ENCODE measurements around the gene MB.
A peak's percentile ranks its signal among the peaks of the same experiment; 100 is the strongest.

MB gene

GRCh38 chr22:35593891-35594470 lies 23.1 kb downstream of the MB start:
- DNase-seq (ENCODE audit: low read depth), result no peak

DNA sequence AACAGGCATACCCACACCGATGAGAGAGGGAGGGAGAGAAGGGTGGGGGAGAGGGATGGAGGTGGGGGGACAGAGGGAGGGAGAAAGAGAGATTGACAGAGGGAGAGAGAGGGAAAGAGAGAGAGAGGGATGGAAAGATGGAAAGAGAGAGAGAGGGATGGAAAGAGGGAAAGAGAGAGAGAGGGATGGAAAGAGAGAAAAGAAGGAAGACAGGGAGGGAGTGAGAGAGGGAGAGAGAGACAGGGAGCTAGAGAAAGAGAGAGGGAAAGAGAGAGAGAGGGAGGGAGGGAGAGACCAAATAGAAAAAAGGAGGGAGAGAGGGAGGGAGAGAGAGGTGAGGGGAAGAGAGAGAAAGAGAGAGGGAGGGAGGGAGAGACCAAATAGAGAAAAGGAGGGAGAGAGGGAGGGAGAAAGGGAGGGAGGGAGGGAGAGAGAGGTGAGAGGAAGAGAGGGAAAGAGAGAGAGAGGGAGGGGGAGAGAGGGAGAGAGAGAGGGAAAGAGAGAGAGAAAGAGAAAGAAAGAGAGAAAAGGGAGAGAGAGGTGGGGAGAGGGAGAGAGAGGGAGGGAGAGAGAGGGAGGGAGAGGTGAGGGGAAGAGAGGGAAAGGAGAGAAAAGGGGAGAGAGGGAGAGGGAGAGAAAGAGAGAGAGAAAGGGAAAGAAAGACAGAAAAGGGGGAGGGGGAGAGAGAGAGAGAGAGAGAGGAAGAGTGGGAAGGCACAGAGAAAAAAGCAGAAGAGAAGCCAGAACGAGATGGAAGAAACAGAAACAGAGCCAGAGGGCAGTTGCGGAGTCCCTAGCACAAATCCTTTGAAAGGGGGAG lies 23.8 kb downstream of the MB start:
- DNase-seq (ENCODE audit: low read depth), result no peak

GRCh38 chr22:35592418-35592967 lies 24.6 kb downstream of the MB start:
- peak; percentile 24 for DNase-seq (ENCODE audit: low read depth)

DNA sequence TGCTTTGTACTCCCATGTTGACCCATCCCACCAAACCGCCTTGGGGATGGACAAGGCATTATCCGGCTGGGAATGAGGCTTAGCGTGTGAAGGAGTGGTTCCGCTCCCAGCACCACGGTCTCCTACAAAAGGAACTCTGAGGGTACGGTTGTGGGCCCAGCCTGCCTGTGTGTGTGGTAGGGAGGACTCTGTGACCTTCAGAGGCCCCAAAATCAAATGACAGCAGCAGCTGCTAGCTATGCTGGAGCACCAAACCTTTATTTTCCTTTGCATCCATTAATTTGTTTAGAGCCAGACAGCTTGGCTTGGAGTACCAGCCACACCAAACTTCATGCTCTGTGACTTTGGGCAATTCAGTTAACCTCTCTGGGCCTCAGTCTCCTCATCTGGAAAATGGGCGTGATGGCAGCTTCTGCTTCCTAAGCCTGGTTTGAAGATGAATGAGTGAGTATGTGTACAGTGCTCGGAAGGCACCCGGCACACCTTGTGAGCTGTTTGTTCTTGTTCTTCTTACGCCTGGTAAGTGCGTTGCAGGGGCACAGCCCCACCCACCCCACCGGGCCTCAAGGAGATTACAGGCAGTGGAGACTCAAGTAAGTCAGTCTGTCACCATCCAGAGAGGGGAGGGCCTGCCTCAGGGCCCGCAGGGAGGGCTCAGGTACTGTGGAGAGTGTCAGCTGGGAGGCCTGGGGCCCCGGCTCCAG lies 25.3 kb downstream of the MB start:
- DNase-seq (ENCODE audit: low read depth), result no peak

DNA sequence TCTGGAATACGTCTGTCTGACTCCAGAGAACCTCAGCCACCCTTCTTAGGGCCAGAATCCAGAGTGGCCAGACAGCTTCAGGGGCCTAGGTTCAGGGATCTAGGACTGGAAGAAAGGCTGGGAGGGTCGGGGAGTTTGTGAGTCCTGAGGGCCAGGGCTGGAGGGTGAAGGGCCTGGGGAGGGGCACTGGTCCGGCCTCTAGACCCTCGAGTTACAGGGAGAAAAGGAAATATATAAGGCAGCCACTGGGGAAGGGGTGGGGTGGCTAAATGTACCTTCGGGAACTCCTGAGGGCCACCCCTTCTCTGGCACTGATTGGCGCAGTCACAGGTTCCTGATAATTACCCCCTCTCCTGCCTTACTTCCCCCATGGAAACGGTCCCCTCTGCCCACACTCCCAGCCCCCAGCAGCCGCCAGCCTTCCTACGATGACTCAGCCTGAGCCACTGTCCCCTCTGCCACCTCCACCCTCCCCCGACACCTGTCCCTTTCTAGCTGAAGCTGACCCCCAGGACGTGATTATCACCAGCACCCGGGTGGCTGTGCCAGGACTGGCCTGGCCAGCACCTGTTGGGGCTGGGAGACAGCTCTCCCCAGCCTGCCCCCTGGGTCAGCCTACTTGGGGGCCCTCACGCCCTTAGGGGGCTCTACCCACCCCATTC lies 26.4 kb downstream of the MB start:
- no peak for DNase-seq (ENCODE audit: low read depth)

DNA sequence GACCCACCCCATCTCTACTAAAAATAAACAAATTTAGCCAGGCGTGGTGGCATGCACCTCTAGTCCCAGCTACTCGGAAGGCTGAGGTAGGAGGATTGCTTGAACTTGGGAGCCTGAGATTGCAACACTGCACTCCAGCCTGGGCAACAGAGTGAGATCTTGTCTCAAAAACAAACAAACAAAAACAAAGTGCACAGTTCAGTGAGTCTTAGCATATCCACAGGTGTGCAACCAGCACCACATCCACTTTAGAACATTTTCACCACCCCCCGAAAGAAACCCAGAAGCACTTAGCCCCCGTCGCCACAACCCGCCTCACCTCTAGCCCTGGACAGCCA lies 27.4 kb downstream of the MB start:
- DNase-seq (ENCODE audit: low read depth), result peak; percentile 25

DNA sequence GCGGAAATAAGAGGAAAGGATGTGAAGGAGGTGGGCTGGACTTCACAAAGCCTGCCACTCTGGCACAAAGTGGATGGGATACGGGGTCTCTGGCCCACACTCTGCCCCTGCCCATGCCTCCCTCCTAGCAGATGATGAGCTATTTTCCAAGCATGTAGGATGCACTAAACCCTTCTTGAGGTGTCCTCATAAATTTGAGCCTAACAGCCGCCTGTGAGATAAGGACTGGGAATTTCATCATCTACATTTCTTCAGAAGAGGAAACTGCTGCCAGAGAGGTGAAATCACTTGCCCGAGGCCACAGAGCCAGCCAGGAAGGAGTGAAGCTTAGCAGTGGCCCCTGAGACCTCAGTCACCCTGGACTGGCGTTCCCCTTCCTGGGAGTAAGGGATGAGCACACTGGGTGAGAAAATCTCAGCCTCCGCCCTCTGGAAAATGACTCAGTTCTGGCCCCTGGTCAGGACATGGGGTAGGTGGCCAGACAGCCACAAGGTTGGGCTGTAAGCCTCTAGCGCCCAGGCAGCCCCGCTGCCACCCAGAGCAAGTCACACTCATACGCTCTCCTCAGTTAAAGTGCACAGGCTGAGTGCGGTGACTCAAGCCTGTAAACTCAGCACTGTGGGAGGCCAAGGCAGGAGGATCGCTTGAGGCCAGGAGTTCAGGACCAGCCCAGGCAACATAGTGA lies 27.9 kb downstream of the MB start:
- peak; percentile 99 for DNase-seq (ENCODE audit: low read depth)

GRCh38 chr22:35587896-35588295 lies 29.2 kb downstream of the MB start:
- no peak for DNase-seq (ENCODE audit: low read depth)

GRCh38 chr22:35587447-35587870 lies 29.7 kb downstream of the MB start:
- no peak for DNase-seq (ENCODE audit: low read depth)

DNA sequence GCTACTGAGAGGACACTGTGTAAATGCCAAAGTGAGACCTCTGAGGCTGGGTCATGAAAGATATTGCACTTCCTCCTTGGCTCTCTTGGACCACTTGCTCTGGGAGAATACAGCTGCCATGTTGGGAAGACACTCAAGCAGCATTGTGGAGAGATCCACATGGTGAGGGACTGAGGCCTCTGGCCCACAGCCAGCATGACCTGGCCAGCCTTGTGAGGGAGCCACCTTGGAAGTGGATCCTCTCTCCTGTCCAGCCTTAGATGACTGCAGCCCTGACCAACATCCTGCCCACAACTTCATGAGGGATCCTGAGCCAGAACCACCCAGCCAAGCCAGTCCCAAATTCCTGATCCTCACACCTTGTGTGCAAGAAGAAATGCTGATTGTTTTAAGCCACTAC lies 30.4 kb downstream of the MB start:
- DNase-seq (ENCODE audit: low read depth), result no peak

DNA sequence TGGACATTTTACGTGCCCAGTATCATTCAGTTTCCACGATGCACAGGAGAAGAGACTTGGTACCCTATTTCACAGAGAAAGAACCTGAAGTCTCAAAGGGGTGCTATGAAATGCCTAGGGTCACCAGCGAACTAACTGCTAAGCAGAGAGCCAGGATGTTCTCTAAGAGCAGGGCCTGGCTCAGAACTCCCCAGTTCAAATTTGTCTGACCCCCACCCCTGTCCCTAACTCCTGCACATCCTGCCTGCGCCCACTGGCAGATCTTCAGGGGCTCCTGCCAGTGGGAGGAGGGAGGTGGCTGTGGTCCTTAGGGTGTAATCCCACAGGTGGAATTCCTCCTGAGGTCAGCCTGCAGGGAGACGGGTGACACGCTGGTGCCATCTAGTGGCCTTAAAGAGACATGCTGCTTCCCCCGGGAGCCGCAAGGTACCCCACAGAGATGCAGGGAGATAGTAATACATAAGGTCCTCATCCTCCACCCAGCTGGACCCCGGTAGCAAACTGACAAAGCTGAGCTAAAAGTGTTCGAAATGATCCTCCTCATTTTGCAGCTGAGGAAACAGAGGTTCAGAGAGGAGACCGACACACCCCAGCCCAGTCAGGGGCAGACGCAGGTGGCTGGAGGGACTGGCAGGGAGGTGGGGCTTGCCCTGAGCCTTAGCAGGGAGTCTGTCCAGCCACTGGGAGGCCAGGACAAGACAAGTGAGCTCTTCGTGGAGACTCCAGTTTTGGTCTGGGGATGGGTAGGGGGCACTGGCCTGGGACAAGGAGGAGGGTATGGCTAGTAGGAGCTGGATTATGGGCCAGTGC lies 34.1 kb downstream of the MB start:
- DNase-seq (ENCODE audit: low read depth), result peak; percentile 73

DNA sequence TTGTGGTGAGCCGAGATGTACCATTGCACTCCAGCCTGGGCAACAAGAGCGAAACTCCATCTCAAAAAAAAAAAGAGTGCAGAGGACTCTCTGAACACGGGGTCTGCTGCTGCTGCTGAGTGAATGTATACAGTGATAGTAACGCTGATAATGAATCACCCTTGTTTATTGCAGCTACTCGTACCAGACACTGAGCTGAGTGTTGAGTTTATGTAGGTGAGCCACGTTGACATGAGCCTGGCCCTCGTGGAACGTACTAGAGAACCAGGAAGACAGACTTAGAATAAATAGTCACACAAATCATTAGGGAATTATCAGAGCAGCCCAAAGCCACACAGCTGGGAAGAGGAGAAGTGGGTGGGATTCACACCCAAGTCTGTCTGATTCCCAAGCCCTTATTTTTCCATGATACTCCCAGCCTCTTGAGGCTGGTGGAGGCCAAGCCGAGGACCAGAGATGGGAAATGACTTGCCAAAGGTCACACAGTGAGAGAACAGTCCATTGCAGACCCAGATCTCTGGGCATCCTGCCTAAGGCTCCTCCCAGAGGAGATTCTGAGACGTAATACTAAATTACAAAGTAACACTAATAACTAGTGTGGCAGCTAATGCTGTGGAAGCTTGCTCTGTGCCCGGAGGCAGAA lies 34.8 kb downstream of the MB start:
- peak; percentile 92 for DNase-seq (ENCODE audit: low read depth)

GRCh38 chr22:35581023-35581413 lies 36.1 kb downstream of the MB start:
- no peak for DNase-seq (ENCODE audit: low read depth)

GRCh38 chr22:35580351-35581022 lies 36.6 kb downstream of the MB start:
- no peak for DNase-seq (ENCODE audit: low read depth)

GRCh38 chr22:35578836-35579575 lies 38.1 kb downstream of the MB start:
- no peak for DNase-seq (ENCODE audit: low read depth)

GRCh38 chr22:35577799-35578659 lies 39.1 kb downstream of the MB start:
- DNase-seq (ENCODE audit: low read depth), result no peak

GRCh38 chr22:35576671-35577070 lies 40.5 kb downstream of the MB start:
- DNase-seq (ENCODE audit: low read depth), result no peak

- no peak for DNase-seq (ENCODE audit: low read depth)
Measured at GRCh38 chr22:35575116-35575748, 41.9 kb downstream of the MB start.

All from amniotic epithelial cell (primary cell).